IPS-20b (cell line): ENCODE data around the gene POLR3E.
"Not testable (repeated sequence)": the region's sequence is repeated elsewhere in the genome, so short reads cannot be mapped to it uniquely, and the experiment has no call there.

Experiments
- H3K27ac ChIP-seq: one replicate; pipeline ENCODE4 v1.5.1; 2013; ENCODE audit warnings: low read length
- H3K27me3 ChIP-seq: 2 replicates; pipeline ENCODE4 v1.6.1; 2013; ENCODE audit warnings: mild to moderate bottlenecking, low read length, inconsistent platforms; ENCODE audit not compliant: insufficient read depth
- H3K36me3 ChIP-seq: 2 replicates; pipeline ENCODE4 v1.6.1; 2013; ENCODE audit warnings: low read depth, mild to moderate bottlenecking, inconsistent platforms, low read length, moderate library complexity; ENCODE audit not compliant: insufficient read depth
- H3K4me1 ChIP-seq: 2 replicates; pipeline ENCODE4 v1.6.1; 2013; ENCODE audit warnings: mild to moderate bottlenecking, control low read depth, inconsistent platforms, low read length, moderate library complexity; ENCODE audit not compliant: insufficient read depth
- H3K4me3 ChIP-seq: 2 replicates; pipeline ENCODE4 v1.5.1; 2013; ENCODE audit warnings: mild to moderate bottlenecking, low read length, inconsistent platforms
- H3K9ac ChIP-seq: 2 replicates; pipeline ENCODE4 v1.6.1; 2013; ENCODE audit warnings: low read depth, mild to moderate bottlenecking, inconsistent platforms, low read length, moderate library complexity
- H3K9me3 ChIP-seq: 2 replicates; pipeline ENCODE4 v1.6.1; 2013; ENCODE audit warnings: mild to moderate bottlenecking, low read depth, low read length, inconsistent platforms; ENCODE audit not compliant: insufficient read depth

The POLR3E gene

GRCh38 chr16:22346483-22346882, 49.3 kb downstream of the POLR3E start:
- H3K4me3 ChIP-seq: no peak overlapping the region
- no peaks in the 10 kb centered on the region for H3K9me3 ChIP-seq
- peaks cover 57% of the 10 kb centered on the region for H3K36me3 ChIP-seq
- no peak overlapping the region for H3K27ac ChIP-seq
- no peaks in the 10 kb centered on the region for H3K4me1 ChIP-seq
- H3K9ac ChIP-seq: no peak overlapping the region
- no peaks in the 10 kb centered on the region for H3K27me3 ChIP-seq

GRCh38 chr16:22347100-22347820, 50.1 kb downstream of the POLR3E start:
- Histone ChIP-seq H3K9me3 (no peaks in the 10 kb centered on the region), H3K27ac (no peak overlapping the region), H3K4me3 (no peak overlapping the region), H3K36me3 (peaks cover 65% of the 10 kb centered on the region), H3K9ac (no peak overlapping the region), H3K4me1 (no peaks in the 10 kb centered on the region), H3K27me3 (no peaks in the 10 kb centered on the region)

- Histone ChIP-seq H3K27ac (no peak overlapping the region), H3K4me1 (peaks cover 8% of the 10 kb centered on the region), H3K4me3 (no peak overlapping the region), H3K9ac (no peak overlapping the region), H3K9me3 (no peaks in the 10 kb centered on the region), H3K27me3 (no peaks in the 10 kb centered on the region), H3K36me3 (peaks cover 72% of the 10 kb centered on the region)
Observed at GRCh38 chr16:22348291-22348690, 51.1 kb downstream of the POLR3E start.

- Histone ChIP-seq H3K4me1 (peaks cover 18% of the 10 kb centered on the region), H3K36me3 (peaks cover 60% of the 10 kb centered on the region)
- not testable (repeated sequence) for H3K27ac ChIP-seq, H3K9ac ChIP-seq, H3K27me3 ChIP-seq, H3K9me3 ChIP-seq, H3K4me3 ChIP-seq
Observed at GRCh38 chr16:22351017-22351416, 53.8 kb downstream of the POLR3E start.

- H3K27me3 ChIP-seq: no peaks in the 10 kb centered on the region
- peaks cover 49% of the 10 kb centered on the region for H3K36me3 ChIP-seq
- no peaks in the 10 kb centered on the region for H3K9me3 ChIP-seq
- H3K4me1 ChIP-seq: peaks cover 18% of the 10 kb centered on the region
- H3K4me3 ChIP-seq: no peak overlapping the region
- no peak overlapping the region for H3K9ac ChIP-seq
- H3K27ac ChIP-seq: no peak overlapping the region
Observed at GRCh38 chr16:22352140-22352539, 54.9 kb downstream of the POLR3E start.

GRCh38 chr16:22352723-22353122, 55.5 kb downstream of the POLR3E start:
- no peaks in the 10 kb centered on the region for H3K27me3 ChIP-seq
- no peak overlapping the region for H3K27ac ChIP-seq
- H3K4me1 ChIP-seq: peaks cover 18% of the 10 kb centered on the region
- peaks cover 48% of the 10 kb centered on the region for H3K36me3 ChIP-seq
- H3K9me3 ChIP-seq: no peaks in the 10 kb centered on the region
- H3K4me3 ChIP-seq: no peak overlapping the region
- no peak overlapping the region for H3K9ac ChIP-seq

GRCh38 chr16:22353191-22353919, 56.1 kb downstream of the POLR3E start:
- peaks cover 48% of the 10 kb centered on the region for H3K36me3 ChIP-seq
- H3K27ac ChIP-seq: no peak overlapping the region
- peak overlapping the region; percentile 15; the same call in 1 of the 2 replicates for H3K4me3 ChIP-seq
- no peaks in the 10 kb centered on the region for H3K9me3 ChIP-seq
- H3K9ac ChIP-seq: no peak overlapping the region
- H3K4me1 ChIP-seq: peaks cover 24% of the 10 kb centered on the region
- no peaks in the 10 kb centered on the region for H3K27me3 ChIP-seq

- Histone ChIP-seq H3K4me1 (peaks cover 25% of the 10 kb centered on the region), H3K9ac (peak overlapping the region; percentile 39; the same call in 1 of the 2 replicates), H3K9me3 (no peaks in the 10 kb centered on the region), H3K36me3 (peaks cover 42% of the 10 kb centered on the region), H3K27me3 (no peaks in the 10 kb centered on the region), H3K27ac (no peak overlapping the region), H3K4me3 (no peak overlapping the region)
Observed at GRCh38 chr16:22353933-22354541, 56.8 kb downstream of the POLR3E start.

GRCh38 chr16:22355487-22355908, 58.3 kb downstream of the POLR3E start:
- peaks cover 29% of the 10 kb centered on the region for H3K4me1 ChIP-seq
- H3K27ac ChIP-seq: no peak overlapping the region
- H3K27me3 ChIP-seq: no peaks in the 10 kb centered on the region
- H3K9me3 ChIP-seq: no peaks in the 10 kb centered on the region
- H3K36me3 ChIP-seq: peaks cover 40% of the 10 kb centered on the region
- H3K4me3 ChIP-seq: no peak overlapping the region
- no peak overlapping the region for H3K9ac ChIP-seq

- no peak overlapping the region for H3K4me3 ChIP-seq
- no peak overlapping the region for H3K27ac ChIP-seq
- peaks cover 30% of the 10 kb centered on the region for H3K36me3 ChIP-seq
- no peak overlapping the region for H3K9ac ChIP-seq
- no peaks in the 10 kb centered on the region for H3K27me3 ChIP-seq
- no peaks in the 10 kb centered on the region for H3K9me3 ChIP-seq
- peaks cover 29% of the 10 kb centered on the region for H3K4me1 ChIP-seq
Observed at GRCh38 chr16:22356930-22357634, 59.9 kb downstream of the POLR3E start.

GRCh38 chr16:22357635-22357971, 60.4 kb downstream of the POLR3E start:
- Histone ChIP-seq H3K9me3 (no peaks in the 10 kb centered on the region), H3K9ac (no peak overlapping the region), H3K36me3 (peaks cover 30% of the 10 kb centered on the region), H3K27ac (no peak overlapping the region), H3K4me3 (no peak overlapping the region), H3K4me1 (peaks cover 28% of the 10 kb centered on the region), H3K27me3 (no peaks in the 10 kb centered on the region)
